K562 (cell line): ENCODE results near the gene ZNRF2. TPM values are rescaled to one million over a fixed set of nuclear protein-coding genes. Genes with fewer than 3 reads are reported as not detected.

Source experiments
- ATAC-seq: fragments of 200-7000 bp; cut with Tn5 transposase; 3 replicates; pipeline ENCODE4 v1.9.1; 2020; ENCODE audit warnings: moderate library complexity
- BruUV-seq: library from RNA; stranded (reverse); fragments of 400-500 nt; replicated peaks from 2 replicates; lab custom pipeline; 2021; lab: Mats Ljungman, UMichigan
- CTCF ChIA-PET: fragments of 300-600 bp; formaldehyde crosslinking; extraction: SDS; loops from one replicate; lab custom pipeline; 2021; ENCODE audit warnings: low intra/inter-chr PET ratio; lab: Yijun Ruan, JAX
- POLR2A ChIA-PET: fragments of 300-600, 350-650 bp; sonication (Branson Sonifier 250); formaldehyde crosslinking; extraction: SDS; loops from one replicate; lab custom pipeline; 2021; ENCODE audit warnings: antibody characterized with exemption, inconsistent platforms; lab: Yijun Ruan, JAX
- DNase-seq, 4 experiments: peaks; one replicate each; pipeline versions ENCODE4 v3.0.0 to v3.0.0-alpha.2; 2011 to 2018; ENCODE audit warnings: low spot score in 3 of 4, mixed read lengths in 3 of 4; ENCODE audit errors: extremely low read depth in 1 of 4
- FAIRE-seq: peaks from 2 replicates; lab custom pipeline; 2011; peaks lifted over from hg19 to GRCh38; lab: Jason Lieb, UNC
- H2AFZ ChIP-seq: 2 replicates; pipeline ENCODE4 v1.6.0; 2011; ENCODE audit warnings: low read depth, low read length, control low read depth, inconsistent platforms
- H3K27ac ChIP-seq: fragments of 200-600 bp; 3 replicates; pipeline ENCODE4 v1.8.0; 2011; ENCODE audit warnings: low read depth, mild to moderate bottlenecking, control low read depth, inconsistent platforms, low read length, moderate library complexity, mixed read lengths; ENCODE audit errors: extremely low read depth
- H3K27me3 ChIP-seq, 2 experiments: fragments of 300-600 bp in 1 of 2; 2 replicates in 1 of 2; 3 replicates in 1 of 2; pipeline versions ENCODE4 v1.6.0 to v1.8.0; 2011; ENCODE audit warnings: inconsistent platforms in 2 of 2, low read length in 2 of 2, mild to moderate bottlenecking in 1 of 2, mixed read lengths in 1 of 2, moderate library complexity in 1 of 2; ENCODE audit not compliant: control insufficient read depth in 2 of 2, insufficient read depth in 2 of 2
- H3K36me3 ChIP-seq: fragments of 300-600 bp; 3 replicates; pipeline ENCODE4 v1.8.0; 2011; ENCODE audit warnings: mild to moderate bottlenecking, low read length, inconsistent platforms; ENCODE audit not compliant: control insufficient read depth, insufficient read depth
- H3K4me1 ChIP-seq, 2 experiments: fragments of 200-600 bp in 1 of 2; replicated peaks in 1 of 2; 2 replicates in 1 of 2; 3 replicates in 1 of 2; pipeline versions ENCODE4 v1.5.1 to v1.8.0; 2011; ENCODE audit warnings: inconsistent platforms in 2 of 2, low read length in 2 of 2, mild to moderate bottlenecking in 1 of 2, mixed read lengths in 1 of 2, moderate library complexity in 1 of 2; ENCODE audit not compliant: control insufficient read depth in 2 of 2, insufficient read depth in 2 of 2
- H3K4me2 ChIP-seq: 2 replicates; pipeline ENCODE4 v1.6.1; 2011; ENCODE audit warnings: low read length, control low read depth, inconsistent platforms, mixed read lengths; ENCODE audit not compliant: insufficient read depth
- H3K4me3 ChIP-seq: fragments of 200-600 bp; sonication (generic), shearing (Covaris generic); 2 replicates; pipeline ENCODE4 v1.5.1; 2016; ENCODE audit warnings: control low read depth, inconsistent platforms
- H3K79me2 ChIP-seq: fragments of 200-600 bp; 3 replicates; pipeline ENCODE4 v1.8.0; 2011; ENCODE audit warnings: low read length, inconsistent platforms; ENCODE audit not compliant: control insufficient read depth, insufficient read depth
- H3K9ac ChIP-seq, 2 experiments: 2 replicates each; pipeline versions ENCODE4 v1.6.0 to v1.6.1; 2011; ENCODE audit warnings: low read depth in 2 of 2, low read length in 2 of 2, control low read depth in 1 of 2, inconsistent platforms in 1 of 2, mild to moderate bottlenecking in 1 of 2, mixed read lengths in 1 of 2; ENCODE audit not compliant: insufficient read depth in 1 of 2
- H3K9me1 ChIP-seq: one replicate; pipeline ENCODE4 v1.6.0; 2011; ENCODE audit warnings: inconsistent platforms, mild to moderate bottlenecking, low read length, moderate library complexity; ENCODE audit not compliant: control insufficient read depth, insufficient read depth
- H3K9me3 ChIP-seq: replicated peaks from 2 replicates; pipeline ENCODE4 v1.5.1; 2011; ENCODE audit warnings: low read depth, low read length, inconsistent platforms; ENCODE audit not compliant: control insufficient read depth, insufficient read depth
- H4K20me1 ChIP-seq: replicated peaks from 2 replicates; pipeline ENCODE4 v1.6.1; 2011; ENCODE audit warnings: low read length, inconsistent platforms, mixed read lengths; ENCODE audit not compliant: control insufficient read depth, insufficient read depth
- ASH1L ChIP-seq: fragments of 450-650 bp; IDR thresholded peaks from 2 replicates; pipeline ENCODE4 v1.6.1; 2018; ENCODE audit warnings: borderline replicate concordance, mild to moderate bottlenecking, low read depth; ENCODE audit not compliant: partially characterized antibody
- BHLHE40 ChIP-seq: IDR thresholded peaks from 2 replicates; pipeline ENCODE4 v1.6.1; 2011; ENCODE audit warnings: low read length, improper control_type of control experiment
- CCNT2 ChIP-seq: IDR thresholded peaks from 2 replicates; pipeline ENCODE4 v1.6.1; 2011; ENCODE audit warnings: borderline replicate concordance, low read depth, mild to moderate bottlenecking, moderate library complexity, mixed read lengths, low read length; ENCODE audit not compliant: insufficient read length; ENCODE audit errors: extremely low read depth
- ERF ChIP-seq: fragments of 450-650 bp; formaldehyde crosslinking; IDR thresholded peaks from 2 replicates; pipeline ENCODE4 v1.4.0; 2020; ENCODE audit warnings: mild to moderate bottlenecking, mixed read lengths
- ETS2 ChIP-seq: IDR thresholded peaks from 2 replicates; pipeline ENCODE4 v1.6.1; 2016; ENCODE audit warnings: borderline replicate concordance, missing genetic modification characterization, mild to moderate bottlenecking, moderate library complexity, missing compliant biosample characterization; ENCODE audit not compliant: poor library complexity, severe bottlenecking
- NCOA4 ChIP-seq: fragments of 450-650 bp; IDR thresholded peaks from 2 replicates; pipeline ENCODE4 v1.6.1; 2018; ENCODE audit warnings: mild to moderate bottlenecking; ENCODE audit not compliant: partially characterized antibody
- NCOA6 ChIP-seq: fragments of 450-650 bp; IDR thresholded peaks from 2 replicates; pipeline ENCODE4 v1.6.1; 2017; ENCODE audit warnings: mild to moderate bottlenecking
- NR2C2 ChIP-seq, 2 experiments: fragments of 200-800 bp in 1 of 2; sonication (Bioruptor generic) in 1 of 2; sonication (generic) in 1 of 2; formaldehyde crosslinking in 1 of 2; IDR thresholded peaks; 2 replicates each; pipeline versions ENCODE4 v1.6.1 to v1.8.0; 2016 to 2022; ENCODE audit warnings: mild to moderate bottlenecking in 1 of 2, missing compliant biosample characterization in 1 of 2, missing genetic modification characterization in 1 of 2, missing genetic modification reagents in 1 of 2
- RCOR1 ChIP-seq, 2 experiments: IDR thresholded peaks; 2 replicates each; pipeline ENCODE4 v1.6.1; 2012; ENCODE audit warnings: low read depth in 2 of 2, low read length in 2 of 2, borderline replicate concordance in 1 of 2, improper control_type of control experiment in 1 of 2
- SAP30 ChIP-seq: fragments of 200-600 bp; sonication (generic); IDR thresholded peaks from 2 replicates; pipeline ENCODE4 v1.6.1; 2012; ENCODE audit warnings: borderline replicate concordance, low read depth, mild to moderate bottlenecking, moderate library complexity, low read length, control low read depth, inconsistent platforms; ENCODE audit not compliant: insufficient read depth, poor library complexity, severe bottlenecking
- ZNF140 ChIP-seq: fragments of 250-450 bp; sonication (Bioruptor Pico); IDR thresholded peaks from 2 replicates; pipeline ENCODE4 v1.8.0; 2021; ENCODE audit warnings: moderate library complexity, mild to moderate bottlenecking, inconsistent platforms
- ZNF23 ChIP-seq: fragments of 250-450 bp; sonication (Bioruptor Pico); IDR thresholded peaks from 2 replicates; pipeline ENCODE4 v1.4.0; 2020; ENCODE audit warnings: mild to moderate bottlenecking
- ZNF551 ChIP-seq: fragments of 250-450 bp; sonication (Bioruptor Pico); IDR thresholded peaks from 2 replicates; pipeline ENCODE4 v1.5.0; 2021; ENCODE audit warnings: mild to moderate bottlenecking, moderate library complexity
- WGBS: fragments of 100-300 bp; shearing (Covaris generic); methylation state at CpG from one replicate; pipeline ENCODE4 v1.1.6; 2016; ENCODE audit warnings: low coverage, mixed read lengths; ENCODE audit not compliant: insufficient coverage; ENCODE audit errors: missing lambda C conversion rate; 5-methylcytosine and 5-hydroxymethylcytosine counted together
- in situ Hi-C: fragments of 300-500 bp; cut with MboI; formaldehyde crosslinking; loops from 4 replicates; pipeline ENCODE4 v1.15.0; 2018; ENCODE audit warnings: inconsistent platforms, mixed read lengths
- intact Hi-C: fragments of 100-400 bp; cut with micrococcal nuclease; formaldehyde crosslinking; loops from 2 replicates; pipeline ENCODE4 v1.14.2; 2022
- polyA plus RNA-seq, 8 experiments: library from polyadenylated mRNA; depleted of rRNA in 4 of 8; stranded (reverse) in 5 of 8; unstranded in 3 of 8; fragments of >200 nt; fragmentation: Nextera tagmentation in 2 of 8; fragmentation: Illumina TruSeq in 1 of 8; extraction: Ambion mirVana in 2 of 8; extraction: Trizol in 1 of 8; gene quantifications; 2 replicates each; pipeline versions ENCODE4 v1.2.1 to v1.2.3, GENCODE V29; 2011 to 2014; ENCODE audit warnings: inconsistent platforms in 1 of 8, missing spikeins in 1 of 8
- total RNA-seq, 7 experiments: library from RNA; depleted of rRNA in 6 of 7; stranded (reverse); fragments of >200 nt in 6 of 7; fragmentation: Illumina TruSeq in 2 of 7; extraction: Trizol in 2 of 7; gene quantifications; 2 replicates each; pipeline versions ENCODE4 v1.2.1 to v1.2.3, GENCODE V29; 2011 to 2021; ENCODE audit warnings: low replicate concordance in 1 of 7
- TF ChIP-seq, protein P1 (sequence below): sonication (generic); formaldehyde crosslinking; IDR thresholded peaks from 2 replicates; pipeline ENCODE4 v1.8.0; 2023; ENCODE audit warnings: missing genetic modification reagents, mild to moderate bottlenecking, borderline replicate concordance

The ZNRF2 gene
- total and polyA plus RNA-seq, 9 of the 15 experiments (the other 6 are each of a cell fraction or from before 2014, with no cell fraction given), result 1.1 to 13.9 (median 5.5) TPM

DNA sequence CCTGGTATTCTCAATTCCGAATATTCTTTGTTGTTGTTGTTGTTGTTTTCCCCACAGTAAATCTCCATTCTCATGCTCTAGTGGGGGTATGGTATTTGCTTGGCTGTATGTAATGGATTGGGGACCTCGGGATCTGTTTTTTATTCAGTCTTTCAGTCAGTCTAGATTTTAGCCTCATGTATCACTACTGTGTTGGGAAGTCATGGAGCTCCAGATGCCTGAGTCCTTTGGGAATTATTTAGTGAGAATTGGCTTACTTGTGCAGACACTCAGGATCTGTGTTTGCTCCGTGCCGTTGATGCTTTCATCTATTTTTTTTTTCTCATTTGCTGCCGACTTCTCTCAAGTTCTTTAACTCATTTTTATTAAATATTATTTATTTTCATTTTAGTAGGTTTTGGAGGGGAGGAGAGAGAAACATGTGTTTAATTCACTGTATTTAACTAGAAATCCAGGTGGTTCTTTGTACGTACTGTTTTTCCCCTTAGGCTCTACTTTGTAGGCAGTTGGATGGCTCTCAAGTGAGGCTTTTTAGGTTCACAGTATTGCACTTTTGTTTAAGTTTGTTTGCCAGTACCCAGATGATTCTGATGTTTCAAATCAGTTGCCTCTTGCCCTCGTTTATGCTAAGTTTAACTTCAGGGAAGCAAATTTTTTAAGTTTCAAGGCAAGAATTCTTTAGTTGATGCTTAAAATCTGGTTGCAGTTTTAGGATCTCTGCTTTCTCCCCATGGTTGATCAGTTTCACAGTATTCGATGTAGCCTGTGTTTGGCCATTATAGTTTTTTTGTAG, 36.9 kb downstream of the ZNRF2 start:
- Histone ChIP-seq H3K9ac (peak overlapping the region in 1 of 2 experiments; percentile 17; a peak in 2 of 4 replicates), H3K27ac (peak overlapping the region; percentile 48; the same call in 2 of the 3 replicates), H3K4me1 (peaks cover 0 to 9% of the 10 kb centered on the region in 2 experiments; a peak in 2 of 5 replicates), H3K79me2 (peaks cover 65% of the 10 kb centered on the region), H3K9me3 (no peaks in the 10 kb centered on the region), H3K9me1 (no peaks in the 10 kb centered on the region), H3K4me2 (peak overlapping the region; percentile 82), H3K4me3 (0 out of 2 replicates have a peak overlapping the region, but pooled peaks have one; percentile 8), H3K27me3 (no peaks in the 10 kb centered on the region), H4K20me1 (no peaks in the 10 kb centered on the region), H3K36me3 (no peaks in the 10 kb centered on the region), H2AFZ (peak overlapping the region; percentile 11; the same call in 1 of the 2 replicates)
- POLR2A ChIA-PET, result no interaction called here
- intact Hi-C loops, result no loop called here
- FAIRE-seq (peak; percentile 32), DNase-seq (no peak), ATAC-seq (peak; percentile 39)
- TF ChIP-seq ETS2 (tag), result no peak
- no peak for TF ChIP-seq NR2C2 (CRISPR knock-in tag; IDR thresholded peaks at IDR 0.05)
- no peak for TF ChIP-seq NR2C2 (tag; IDR thresholded peaks at IDR 0.05)
- no peak for TF ChIP-seq SAP30
- no peak for TF ChIP-seq ASH1L
- TF ChIP-seq ERF (CRISPR knock-in tag), result no peak
- TF ChIP-seq ZNF23, result no peak
- TF ChIP-seq, protein P1, sequence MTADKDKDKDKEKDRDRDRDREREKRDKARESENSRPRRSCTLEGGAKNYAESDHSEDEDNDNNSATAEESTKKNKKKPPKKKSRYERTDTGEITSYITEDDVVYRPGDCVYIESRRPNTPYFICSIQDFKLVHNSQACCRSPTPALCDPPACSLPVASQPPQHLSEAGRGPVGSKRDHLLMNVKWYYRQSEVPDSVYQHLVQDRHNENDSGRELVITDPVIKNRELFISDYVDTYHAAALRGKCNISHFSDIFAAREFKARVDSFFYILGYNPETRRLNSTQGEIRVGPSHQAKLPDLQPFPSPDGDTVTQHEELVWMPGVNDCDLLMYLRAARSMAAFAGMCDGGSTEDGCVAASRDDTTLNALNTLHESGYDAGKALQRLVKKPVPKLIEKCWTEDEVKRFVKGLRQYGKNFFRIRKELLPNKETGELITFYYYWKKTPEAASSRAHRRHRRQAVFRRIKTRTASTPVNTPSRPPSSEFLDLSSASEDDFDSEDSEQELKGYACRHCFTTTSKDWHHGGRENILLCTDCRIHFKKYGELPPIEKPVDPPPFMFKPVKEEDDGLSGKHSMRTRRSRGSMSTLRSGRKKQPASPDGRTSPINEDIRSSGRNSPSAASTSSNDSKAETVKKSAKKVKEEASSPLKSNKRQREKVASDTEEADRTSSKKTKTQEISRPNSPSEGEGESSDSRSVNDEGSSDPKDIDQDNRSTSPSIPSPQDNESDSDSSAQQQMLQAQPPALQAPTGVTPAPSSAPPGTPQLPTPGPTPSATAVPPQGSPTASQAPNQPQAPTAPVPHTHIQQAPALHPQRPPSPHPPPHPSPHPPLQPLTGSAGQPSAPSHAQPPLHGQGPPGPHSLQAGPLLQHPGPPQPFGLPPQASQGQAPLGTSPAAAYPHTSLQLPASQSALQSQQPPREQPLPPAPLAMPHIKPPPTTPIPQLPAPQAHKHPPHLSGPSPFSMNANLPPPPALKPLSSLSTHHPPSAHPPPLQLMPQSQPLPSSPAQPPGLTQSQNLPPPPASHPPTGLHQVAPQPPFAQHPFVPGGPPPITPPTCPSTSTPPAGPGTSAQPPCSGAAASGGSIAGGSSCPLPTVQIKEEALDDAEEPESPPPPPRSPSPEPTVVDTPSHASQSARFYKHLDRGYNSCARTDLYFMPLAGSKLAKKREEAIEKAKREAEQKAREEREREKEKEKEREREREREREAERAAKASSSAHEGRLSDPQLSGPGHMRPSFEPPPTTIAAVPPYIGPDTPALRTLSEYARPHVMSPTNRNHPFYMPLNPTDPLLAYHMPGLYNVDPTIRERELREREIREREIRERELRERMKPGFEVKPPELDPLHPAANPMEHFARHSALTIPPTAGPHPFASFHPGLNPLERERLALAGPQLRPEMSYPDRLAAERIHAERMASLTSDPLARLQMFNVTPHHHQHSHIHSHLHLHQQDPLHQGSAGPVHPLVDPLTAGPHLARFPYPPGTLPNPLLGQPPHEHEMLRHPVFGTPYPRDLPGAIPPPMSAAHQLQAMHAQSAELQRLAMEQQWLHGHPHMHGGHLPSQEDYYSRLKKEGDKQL (CRISPR knock-in tag), result no peak
- no peak for TF ChIP-seq ZNF140 (CRISPR knock-in tag)
- no peak for TF ChIP-seq NCOA6
- TF ChIP-seq CCNT2, result no peak
- no peak for TF ChIP-seq BHLHE40
- TF ChIP-seq ZNF551 (CRISPR knock-in tag), result no peak
- no peak for TF ChIP-seq RCOR1 (IDR thresholded peaks at IDR 0.05; ENCODE audit: borderline replicate concordance in 1 of 2, low read depth in 2 of 2, low read length in 2 of 2)
- no peak for TF ChIP-seq NCOA4
- 32% methylated on average over 8 of the region's 8 CpGs for WGBS
- in situ Hi-C loops, result no loop called here
- no TSS peak for BruUV-seq
- CTCF ChIA-PET, result no interaction called here
